Thymus (tissue), 14 donors: Measurements from ENCODE around the gene H19. TPM values are rescaled to one million over a fixed set of nuclear protein-coding genes. Genes with fewer than 3 reads are reported as not detected.

Experiments used
- DNase-seq, 9 donors: peaks; one replicate each; pipeline ENCODE4 v3.0.0-alpha.2; 2013; ENCODE audit warnings: low spot score in 9 of 9, low read depth in 6 of 9, missing footprints in 1 of 9
- H3K27ac ChIP-seq, 2 donors: one replicate each; pipeline ENCODE4 v1.5.1; 2013; ENCODE audit warnings: control low read depth in 1 of 2, low read depth in 1 of 2, low read length in 1 of 2, mild to moderate bottlenecking in 1 of 2, moderate library complexity in 1 of 2
- H3K27me3 ChIP-seq, 2 donors: one replicate each; pipeline ENCODE4 v1.5.1; 2013; ENCODE audit warnings: low read length in 1 of 2; ENCODE audit not compliant: control insufficient read depth in 2 of 2, insufficient read depth in 1 of 2
- H3K36me3 ChIP-seq, 2 donors: one replicate each; pipeline ENCODE4 v1.5.1; 2013; ENCODE audit warnings: low read length in 1 of 2, mild to moderate bottlenecking in 1 of 2, moderate library complexity in 1 of 2; ENCODE audit not compliant: control insufficient read depth in 2 of 2, insufficient read depth in 2 of 2
- H3K4me1 ChIP-seq, 2 donors: one replicate each; pipeline ENCODE4 v1.5.1; 2013; ENCODE audit warnings: low read length in 2 of 2; ENCODE audit not compliant: control insufficient read depth in 2 of 2, insufficient read depth in 2 of 2
- H3K4me3 ChIP-seq, 2 donors: one replicate each; pipeline ENCODE4 v1.5.1; 2013; ENCODE audit warnings: low read length in 2 of 2, control low read depth in 1 of 2, mild to moderate bottlenecking in 1 of 2
- H3K9me3 ChIP-seq, 2 donors: one replicate each; pipeline ENCODE4 v1.5.1; 2013; ENCODE audit warnings: low read length in 1 of 2, mild to moderate bottlenecking in 1 of 2; ENCODE audit not compliant: control insufficient read depth in 2 of 2, insufficient read depth in 1 of 2
- WGBS: extraction: QIAGEN DNeasy Blood & Tissue Kit; methylation state at CpG from one replicate; pipeline ENCODE4 v1.1.7; 2013; 5-methylcytosine and 5-hydroxymethylcytosine counted together
- long read RNA-seq, 10 donors: transcript quantifications; one replicate each; lab custom pipeline, GENCODE V29; 2026
- polyA plus RNA-seq: library from polyadenylated mRNA; stranded (reverse); fragments of 200-250 nt; gene quantifications from one replicate; pipeline ENCODE4 v1.2.3, GENCODE V29; 2013
- total RNA-seq: library from RNA; stranded (reverse); fragments of 120-200 nt; gene quantifications from one replicate; pipeline ENCODE4 v1.2.4, GENCODE V29; 2013
- donor health status: healthy.

The H19 gene
- total RNA-seq (413 TPM), polyA plus RNA-seq (102 TPM)
- long read RNA-seq, donor 1, partial matches to known transcripts: 0 of 8 reads
- long read RNA-seq, donor 1, other reads (novel, unspliced or antisense): 0 of 8 reads
- long read RNA-seq, donor 2: 0 reads
- long read RNA-seq, donor 3, transcript H19-203 (5 exons, 2,348 nt): major isoform, 53 of 155 reads
- long read RNA-seq, donor 3, transcript H19-211 (4 exons, 592 nt): minor isoform, 7 of 155 reads
- long read RNA-seq, donor 3, transcript H19-201 (4 exons, 1,771 nt): minor isoform, 23 of 155 reads
- long read RNA-seq, donor 3, transcript H19-207 (3 exons, 489 nt): minor isoform, 24 of 155 reads
- long read RNA-seq, donor 3, partial matches to known transcripts: 43 of 155 reads
- long read RNA-seq, donor 3, other reads (novel, unspliced or antisense): 0 of 155 reads
- long read RNA-seq, donor 4, transcript H19-201 (4 exons, 1,771 nt): minor isoform, 28 of 197 reads
- long read RNA-seq, donor 4, transcript H19-207 (3 exons, 489 nt): minor isoform, 24 of 197 reads
- long read RNA-seq, donor 4, transcript H19-203 (5 exons, 2,348 nt): major isoform, 29 of 197 reads
- long read RNA-seq, donor 4, partial matches to known transcripts: 113 of 197 reads
- long read RNA-seq, donor 4, other reads (novel, unspliced or antisense): 0 of 197 reads
- long read RNA-seq, donor 5, transcript H19-207 (3 exons, 489 nt): major isoform, 66 of 385 reads
- long read RNA-seq, donor 5, transcript H19-203 (5 exons, 2,348 nt): minor isoform, 62 of 385 reads
- long read RNA-seq, donor 5, transcript H19-201 (4 exons, 1,771 nt): minor isoform, 47 of 385 reads
- long read RNA-seq, donor 5, transcript H19-211 (4 exons, 592 nt): minor isoform, 21 of 385 reads
- long read RNA-seq, donor 5, partial matches to known transcripts: 147 of 385 reads
- long read RNA-seq, donor 5, other reads (novel, unspliced or antisense): 33 of 385 reads
- long read RNA-seq, donor 6, transcript H19-202 (5 exons, 2,281 nt): minor isoform, 5 of 324 reads
- long read RNA-seq, donor 6, transcript H19-207 (3 exons, 489 nt): minor isoform, 12 of 324 reads
- long read RNA-seq, donor 6, transcript H19-203 (5 exons, 2,348 nt): major isoform, 113 of 324 reads
- long read RNA-seq, donor 6, transcript H19-201 (4 exons, 1,771 nt): minor isoform, 68 of 324 reads
- long read RNA-seq, donor 6, partial matches to known transcripts: 63 of 324 reads
- long read RNA-seq, donor 6, other reads (novel, unspliced or antisense): 53 of 324 reads
- long read RNA-seq, donor 7, transcript H19-207 (3 exons, 489 nt): major isoform, 23 of 112 reads
- long read RNA-seq, donor 7, transcript H19-201 (4 exons, 1,771 nt): minor isoform, 16 of 112 reads
- long read RNA-seq, donor 7, transcript H19-203 (5 exons, 2,348 nt): minor isoform, 22 of 112 reads
- long read RNA-seq, donor 7, transcript H19-211 (4 exons, 592 nt): minor isoform, 5 of 112 reads
- long read RNA-seq, donor 7, partial matches to known transcripts: 41 of 112 reads
- long read RNA-seq, donor 7, other reads (novel, unspliced or antisense): 0 of 112 reads
- long read RNA-seq, donor 8, transcript H19-202 (5 exons, 2,281 nt): minor isoform, 5 of 203 reads
- long read RNA-seq, donor 8, transcript H19-203 (5 exons, 2,348 nt): major isoform, 52 of 203 reads
- long read RNA-seq, donor 8, transcript H19-201 (4 exons, 1,771 nt): minor isoform, 37 of 203 reads
- long read RNA-seq, donor 8, transcript H19-207 (3 exons, 489 nt): minor isoform, 23 of 203 reads
- long read RNA-seq, donor 8, partial matches to known transcripts: 82 of 203 reads
- long read RNA-seq, donor 8, other reads (novel, unspliced or antisense): 0 of 203 reads
- long read RNA-seq, donor 9, transcript H19-207 (3 exons, 489 nt): minor isoform, 13 of 69 reads
- long read RNA-seq, donor 9, transcript H19-203 (5 exons, 2,348 nt): major isoform, 18 of 69 reads
- long read RNA-seq, donor 9, transcript H19-201 (4 exons, 1,771 nt): minor isoform, 11 of 69 reads
- long read RNA-seq, donor 9, partial matches to known transcripts: 18 of 69 reads
- long read RNA-seq, donor 9, other reads (novel, unspliced or antisense): 6 of 69 reads
- long read RNA-seq, donor 10, transcript H19-203 (5 exons, 2,348 nt): minor isoform, 38 of 201 reads
- long read RNA-seq, donor 10, transcript H19-201 (4 exons, 1,771 nt): major isoform, 41 of 201 reads
- long read RNA-seq, donor 10, transcript H19-207 (3 exons, 489 nt): minor isoform, 29 of 201 reads
- long read RNA-seq, donor 10, transcript H19-211 (4 exons, 592 nt): minor isoform, 6 of 201 reads
- long read RNA-seq, donor 10, partial matches to known transcripts: 79 of 201 reads
- long read RNA-seq, donor 10, other reads (novel, unspliced or antisense): 5 of 201 reads

DNA sequence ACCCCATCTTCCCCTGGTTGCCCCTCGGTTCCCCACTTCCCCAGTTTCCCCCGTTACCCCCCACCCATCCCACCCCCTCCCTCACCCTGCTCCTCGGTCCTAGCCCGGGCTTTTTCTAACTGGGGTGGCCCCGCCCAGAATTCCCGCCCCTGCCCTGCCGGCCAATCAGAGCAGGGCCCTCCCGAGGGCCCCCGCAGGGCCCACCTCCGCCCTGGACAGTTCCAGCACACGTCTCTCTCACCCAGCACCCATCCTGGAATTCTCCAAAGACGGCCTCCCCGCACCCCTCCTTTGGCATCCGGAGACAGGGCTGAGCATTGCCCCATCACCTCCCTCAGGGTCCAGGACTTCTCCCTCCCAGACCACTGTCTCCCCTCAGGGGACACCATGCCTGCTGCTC is at the start of gene H19:
H19 (minus strand) TSS at position 88 of the 400 bp plus-strand sequence.
- H3K36me3 ChIP-seq: no peaks in the 10 kb centered on the region
- H3K27ac ChIP-seq: no peak within 1 kb of the TSS
- no peaks in the 10 kb centered on the region for H3K9me3 ChIP-seq
- no peaks in the 10 kb centered on the region for H3K4me1 ChIP-seq
- no peak for DNase-seq
- H3K27me3 ChIP-seq: no peaks in the 10 kb centered on the region
- no CpG with 5 or more reads among the region's 14 CpGs for WGBS
- H3K4me3 ChIP-seq: no peak within 1 kb of the TSS

- whole genome bisulfite sequencing: 81% methylated on average over 2 of the region's 2 CpGs
- Histone ChIP-seq H3K4me1 (no peaks in the 10 kb centered on the region), H3K9me3 (no peaks in the 10 kb centered on the region), H3K36me3 (no peaks in the 10 kb centered on the region), H3K27ac (no peak overlapping the region), H3K27me3 (no peaks in the 10 kb centered on the region), H3K4me3 (no peak overlapping the region)
- DNase-seq: no peak
Measured at GRCh38 chr11:2041963-2042362, 44.3 kb upstream of the H19 start.

GRCh38 chr11:2041153-2041552 is 43.5 kb upstream of the H19 start:
- WGBS: no CpG with 5 or more reads among the region's 7 CpGs
- no peaks in the 10 kb centered on the region for H3K36me3 ChIP-seq

GRCh38 chr11:2039198-2039759 is 41.6 kb upstream of the H19 start:
- WGBS: no CpG with 5 or more reads among the region's 20 CpGs
- Histone ChIP-seq H3K9me3 (no peaks in the 10 kb centered on the region), H3K27ac (no peak overlapping the region), H3K36me3 (no peaks in the 10 kb centered on the region), H3K4me3 (no peak overlapping the region), H3K27me3 (no peaks in the 10 kb centered on the region), H3K4me1 (no peaks in the 10 kb centered on the region)
- DNase-seq: no peak

More at GRCh38 chr11:2041153-2041552, 43.5 kb upstream of the H19 start:
- DNase-seq: no peak
- Histone ChIP-seq H3K27ac (no peak overlapping the region), H3K4me1 (no peaks in the 10 kb centered on the region), H3K27me3 (no peaks in the 10 kb centered on the region), H3K9me3 (no peaks in the 10 kb centered on the region), H3K4me3 (no peak overlapping the region)

- no peak for DNase-seq
- no peak overlapping the region for H3K27ac ChIP-seq
- no peaks in the 10 kb centered on the region for H3K27me3 ChIP-seq
- H3K4me3 ChIP-seq: no peak overlapping the region
- no peaks in the 10 kb centered on the region for H3K4me1 ChIP-seq
- H3K9me3 ChIP-seq: no peaks in the 10 kb centered on the region
- no peaks in the 10 kb centered on the region for H3K36me3 ChIP-seq
- WGBS: no CpG with 5 or more reads among the region's 18 CpGs
Measured at GRCh38 chr11:2036863-2037486, 39.3 kb upstream of the H19 start.

DNA sequence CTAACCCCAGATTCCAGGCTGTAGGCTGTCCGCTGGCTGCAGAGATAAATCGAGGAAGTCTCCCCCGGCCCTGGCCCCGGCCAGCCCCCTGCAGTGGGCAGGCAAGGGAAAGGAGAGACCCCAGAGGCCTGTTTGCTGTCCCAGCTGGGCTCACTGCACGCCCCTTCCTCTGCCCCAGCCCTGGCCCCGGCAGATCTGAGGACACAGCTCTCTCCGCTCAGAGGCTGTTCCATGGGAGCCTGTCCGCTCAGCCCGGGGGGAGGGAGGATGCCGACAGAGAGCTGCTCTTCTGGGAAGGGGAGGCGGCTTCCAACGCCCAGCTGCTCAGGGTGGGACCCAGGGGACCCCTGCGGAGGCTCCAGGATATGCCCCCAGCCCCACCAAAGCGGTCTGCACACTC is 37.7 kb upstream of the H19 start:
- no CpG with 5 or more reads among the region's 14 CpGs for WGBS
- Histone ChIP-seq H3K9me3 (no peaks in the 10 kb centered on the region), H3K36me3 (no peaks in the 10 kb centered on the region), H3K4me1 (no peaks in the 10 kb centered on the region), H3K27ac (no peak overlapping the region), H3K27me3 (no peaks in the 10 kb centered on the region), H3K4me3 (no peak overlapping the region)
- DNase-seq: no peak

- no peaks in the 10 kb centered on the region for H3K9me3 ChIP-seq
- no CpG with 5 or more reads among the region's 10 CpGs for WGBS
- no peaks in the 10 kb centered on the region for H3K27me3 ChIP-seq
- H3K4me3 ChIP-seq: no peak overlapping the region
- no peak for DNase-seq
- no peaks in the 10 kb centered on the region for H3K36me3 ChIP-seq
- H3K4me1 ChIP-seq: no peaks in the 10 kb centered on the region
- no peak overlapping the region for H3K27ac ChIP-seq
Measured at GRCh38 chr11:2031058-2031457, 33.4 kb upstream of the H19 start.
